AG04450 (cell line): ENCODE measurements around the gene FOXD4L6. TPM values are rescaled to one million over a fixed set of nuclear protein-coding genes. Genes with fewer than 3 reads are reported as not detected.
"Not testable (repeated sequence)": the region's sequence is repeated elsewhere in the genome, so short reads cannot be mapped to it uniquely, and the experiment has no call there.

Source experiments
- CTCF ChIA-PET: fragments of 300-600, 350-600 bp; formaldehyde crosslinking; extraction: SDS; loops from one replicate; lab custom pipeline; 2022; ENCODE audit warnings: antibody characterized with exemption, inconsistent platforms; lab: Charles Lee
- POLR2A ChIA-PET: fragments of 350-600 bp; formaldehyde crosslinking; extraction: SDS; loops from one replicate; lab custom pipeline; 2021; ENCODE audit warnings: antibody characterized with exemption, inconsistent platforms; lab: Yijun Ruan, JAX
- DNase-seq: peaks from one replicate; pipeline ENCODE4 v3.0.0-alpha.2; 2011; ENCODE audit warnings: low read depth, low spot score
- H3K27ac ChIP-seq: one replicate; pipeline ENCODE4 v1.5.1; 2012; ENCODE audit warnings: low read depth, low read length, control low read depth
- H3K27me3 ChIP-seq: one replicate; pipeline ENCODE4 v1.6.0; 2012; ENCODE audit warnings: low read length; ENCODE audit not compliant: control insufficient read depth, insufficient read depth
- H3K4me3 ChIP-seq: 2 replicates; pipeline ENCODE4 v1.5.1; 2011; ENCODE audit warnings: mild to moderate bottlenecking, low read depth, low read length, control low read depth
- H3K9me3 ChIP-seq: 2 replicates; pipeline ENCODE4 v1.5.1; 2012; ENCODE audit warnings: low read length; ENCODE audit not compliant: control insufficient read depth, insufficient read depth
- polyA minus RNA-seq: library from RNA; depleted of rRNA, polyadenylated mRNA; stranded (reverse); fragments of >200 nt; gene quantifications from 2 replicates; pipeline ENCODE4 v1.2.3, GENCODE V29; 2011; rRNA and poly(A)+ RNA removed
- polyA plus RNA-seq: library from polyadenylated mRNA; depleted of rRNA; stranded (reverse); fragments of >200 nt; gene quantifications from 2 replicates; pipeline ENCODE4 v1.2.3, GENCODE V29; 2011; rRNA removed

Gene FOXD4L6
- polyA plus RNA-seq = not detected in 2 replicates
- not detected in 2 replicates for polyA minus RNA-seq

GRCh38 chr9:41128581-41128980 is at the start of gene FOXD4L6:
TSS of gene FOXD4L6 (minus strand) at chr9:41128681. CDS start at chr9:41128383, 298 bp downstream.
- H3K9me3 ChIP-seq, POLR2A ChIA-PET, H3K4me3 ChIP-seq, CTCF ChIA-PET, DNase-seq, H3K27ac ChIP-seq, H3K27me3 ChIP-seq: not testable (repeated sequence)

GRCh38 chr9:41174994-41175393 is 46.5 kb upstream of the FOXD4L6 start:
- H3K27ac ChIP-seq, CTCF ChIA-PET, POLR2A ChIA-PET, H3K4me3 ChIP-seq, H3K9me3 ChIP-seq, DNase-seq, H3K27me3 ChIP-seq: not testable (repeated sequence)

- H3K27me3 ChIP-seq, H3K4me3 ChIP-seq, POLR2A ChIA-PET, DNase-seq, H3K27ac ChIP-seq, CTCF ChIA-PET, H3K9me3 ChIP-seq: not testable (repeated sequence)
Measured at GRCh38 chr9:41150116-41150515, 21.6 kb upstream of the FOXD4L6 start.

GRCh38 chr9:41141878-41142277 is 13.4 kb upstream of the FOXD4L6 start:
- DNase-seq, H3K9me3 ChIP-seq, POLR2A ChIA-PET, H3K27ac ChIP-seq, CTCF ChIA-PET, H3K4me3 ChIP-seq, H3K27me3 ChIP-seq: not testable (repeated sequence)

GRCh38 chr9:41126746-41127446 is 1.6 kb downstream of the FOXD4L6 start:
- CTCF ChIA-PET, POLR2A ChIA-PET, DNase-seq, H3K4me3 ChIP-seq, H3K27ac ChIP-seq, H3K27me3 ChIP-seq, H3K9me3 ChIP-seq: not testable (repeated sequence)

- H3K4me3 ChIP-seq, H3K27ac ChIP-seq, DNase-seq, POLR2A ChIA-PET, H3K27me3 ChIP-seq, CTCF ChIA-PET, H3K9me3 ChIP-seq: not testable (repeated sequence)
Measured at GRCh38 chr9:41125936-41126335, 2.5 kb downstream of the FOXD4L6 start.

- H3K4me3 ChIP-seq, DNase-seq, CTCF ChIA-PET, POLR2A ChIA-PET, H3K27me3 ChIP-seq, H3K27ac ChIP-seq, H3K9me3 ChIP-seq: not testable (repeated sequence)
Measured at GRCh38 chr9:41125109-41125658, 3.3 kb downstream of the FOXD4L6 start.

- H3K4me3 ChIP-seq, POLR2A ChIA-PET, H3K27ac ChIP-seq, CTCF ChIA-PET, H3K27me3 ChIP-seq, DNase-seq, H3K9me3 ChIP-seq: not testable (repeated sequence)
Measured at GRCh38 chr9:41124250-41125108, 4.0 kb downstream of the FOXD4L6 start.

GRCh38 chr9:41123812-41124211 is 4.7 kb downstream of the FOXD4L6 start:
- H3K9me3 ChIP-seq, H3K27ac ChIP-seq, POLR2A ChIA-PET, DNase-seq, H3K4me3 ChIP-seq, H3K27me3 ChIP-seq, CTCF ChIA-PET: not testable (repeated sequence)

GRCh38 chr9:41123396-41123795 is 5.1 kb downstream of the FOXD4L6 start:
- DNase-seq, H3K4me3 ChIP-seq, H3K27me3 ChIP-seq, POLR2A ChIA-PET, H3K27ac ChIP-seq, H3K9me3 ChIP-seq, CTCF ChIA-PET: not testable (repeated sequence)

- H3K4me3 ChIP-seq, H3K27ac ChIP-seq, DNase-seq, H3K27me3 ChIP-seq, H3K9me3 ChIP-seq, POLR2A ChIA-PET, CTCF ChIA-PET: not testable (repeated sequence)
Measured at GRCh38 chr9:41120696-41121095, 7.8 kb downstream of the FOXD4L6 start.
